Effector memory CD8-positive, alpha-beta T cell (primary cell): ENCODE data around the gene GPR26.

Experiments
- ATAC-seq: fragments of 150-1000 bp; cut with Tn5 transposase; replicated peaks from 2 replicates; pipeline ENCODE4 v1.10.0; 2021; ENCODE audit warnings: mild to moderate bottlenecking, moderate library complexity
- DNase-seq, 3 experiments: peaks; one replicate each; pipeline ENCODE4 v3.0.0; 2021
- H3K27ac Mint-ChIP-seq, 2 donors: one replicate each; pipeline ENCODE4 v1.8.0; 2022; ENCODE audit warnings: mild to moderate bottlenecking in 2 of 2, mixed read lengths in 2 of 2, moderate library complexity in 2 of 2
- H3K27me3 Mint-ChIP-seq, 2 donors: one replicate each; pipeline ENCODE4 v1.8.0; 2022; ENCODE audit warnings: mixed read lengths in 2 of 2
- H3K36me3 Mint-ChIP-seq: one replicate; pipeline ENCODE4 v1.8.0; 2022; ENCODE audit warnings: mild to moderate bottlenecking, moderate library complexity, mixed read lengths; ENCODE audit not compliant: insufficient read depth
- H3K4me1 Mint-ChIP-seq, 2 donors: one replicate each; pipeline ENCODE4 v1.8.0; 2022; ENCODE audit warnings: low read depth in 2 of 2, mixed read lengths in 2 of 2
- H3K4me3 Mint-ChIP-seq, 2 donors: one replicate each; pipeline ENCODE4 v1.8.0; 2022; ENCODE audit warnings: mild to moderate bottlenecking in 2 of 2, mixed read lengths in 2 of 2, moderate library complexity in 2 of 2
- H3K9me3 Mint-ChIP-seq, 2 donors: one replicate each; pipeline ENCODE4 v1.8.0; 2022; ENCODE audit warnings: mixed read lengths in 2 of 2

The GPR26 gene

DNA sequence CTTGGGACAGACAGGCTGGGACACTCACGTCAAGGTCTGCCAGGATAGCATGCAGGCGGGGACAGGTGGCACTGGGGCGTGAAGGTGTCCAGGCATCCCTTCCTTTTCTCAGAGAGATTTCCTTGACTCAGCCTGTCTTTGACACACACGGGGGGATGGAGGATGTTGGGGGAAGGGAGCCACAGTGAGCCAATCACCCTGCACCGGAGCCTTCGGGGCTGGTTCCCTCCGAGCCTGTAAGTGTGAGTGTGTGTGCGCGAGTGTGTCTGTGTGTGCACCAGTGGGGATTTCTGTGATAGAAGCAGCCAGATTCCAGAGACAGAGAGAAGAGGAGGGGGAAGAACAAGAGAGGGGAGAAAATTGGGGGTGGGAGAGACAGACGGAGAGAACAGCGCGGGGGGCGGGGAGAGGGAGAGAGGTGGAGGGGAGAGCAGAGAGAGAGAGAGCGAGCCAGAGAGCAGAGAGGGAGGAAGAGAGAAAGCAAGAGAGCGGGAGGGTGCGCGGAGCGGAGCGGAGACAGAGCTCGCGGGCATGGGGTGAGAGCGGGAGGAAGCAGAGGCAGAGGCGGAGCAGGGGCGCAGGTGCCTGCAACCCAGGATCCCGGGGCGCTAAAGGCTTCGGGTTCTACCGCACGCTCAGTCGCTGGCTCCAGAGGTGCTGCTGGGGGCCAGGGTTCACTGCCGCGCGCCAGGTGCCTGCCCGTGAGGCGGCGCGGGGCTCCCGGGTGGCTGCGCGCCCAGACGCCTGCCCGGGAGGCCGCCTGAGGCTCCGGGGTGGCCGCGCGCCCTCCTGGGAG lies 466 bp upstream of the GPR26 start:
- H3K9me3 Mint-ChIP-seq, result peaks cover 0 to 1% of the 10 kb centered on the region in 2 donors
- ATAC-seq, result no peak
- DNase-seq, result no peak
- peaks cover 24 to 53% of the 10 kb centered on the region in 2 donors for H3K27me3 Mint-ChIP-seq
- no peak overlapping the region for H3K27ac Mint-ChIP-seq
- no peaks in the 10 kb centered on the region for H3K36me3 Mint-ChIP-seq
- no peaks in the 10 kb centered on the region for H3K4me1 Mint-ChIP-seq
- no peak overlapping the region for H3K4me3 Mint-ChIP-seq

DNA sequence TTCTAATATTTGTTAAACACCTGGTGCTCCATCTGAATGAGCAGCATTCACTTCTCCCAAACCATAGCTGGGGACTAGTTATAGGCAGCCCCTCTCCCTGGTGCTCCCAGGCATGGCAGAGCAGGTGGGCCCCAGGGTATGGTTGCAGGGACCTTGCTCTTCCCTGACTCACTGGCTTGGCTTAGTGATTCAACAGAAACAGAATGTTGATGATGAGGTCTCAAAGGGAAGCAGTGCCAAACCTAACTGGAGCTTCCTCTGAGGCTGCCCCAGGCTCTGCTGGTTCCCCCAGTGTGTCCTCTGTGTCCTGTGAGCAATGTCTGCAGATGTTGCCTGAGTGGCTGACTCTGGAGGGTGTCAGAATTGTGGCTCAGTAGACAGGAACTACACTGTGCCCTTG lies 3.7 kb downstream of the GPR26 start:
- Mint-ChIP-seq H3K36me3 (no peaks in the 10 kb centered on the region), H3K4me1 (no peaks in the 10 kb centered on the region), H3K27me3 (peaks cover 24 to 66% of the 10 kb centered on the region in 2 donors), H3K27ac (no peak overlapping the region), H3K9me3 (no peaks in the 10 kb centered on the region), H3K4me3 (no peak overlapping the region)
- ATAC-seq (no peak), DNase-seq (no peak)

DNA sequence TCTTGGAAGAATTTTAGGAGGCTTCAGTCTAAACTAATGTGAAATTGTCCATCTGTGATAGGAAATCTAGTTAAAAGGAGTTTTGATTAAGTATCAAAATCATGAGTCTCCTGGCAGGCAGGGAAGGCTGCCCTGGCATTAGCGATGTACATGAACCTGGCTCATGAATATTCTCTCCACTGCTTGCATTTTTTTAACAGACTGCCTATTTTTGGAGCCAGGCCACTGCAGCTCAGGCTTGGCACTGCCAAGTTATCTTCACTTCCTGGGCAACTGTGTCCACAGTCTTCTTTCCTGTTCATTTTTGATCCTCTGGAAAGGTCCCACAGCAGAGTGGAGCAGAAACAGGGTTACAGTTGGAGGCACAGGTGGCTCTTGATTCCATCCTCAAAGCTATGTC lies 7.0 kb downstream of the GPR26 start:
- H3K27me3 Mint-ChIP-seq, result peaks cover 7 to 53% of the 10 kb centered on the region in 2 donors
- no peaks in the 10 kb centered on the region for H3K9me3 Mint-ChIP-seq

DNA sequence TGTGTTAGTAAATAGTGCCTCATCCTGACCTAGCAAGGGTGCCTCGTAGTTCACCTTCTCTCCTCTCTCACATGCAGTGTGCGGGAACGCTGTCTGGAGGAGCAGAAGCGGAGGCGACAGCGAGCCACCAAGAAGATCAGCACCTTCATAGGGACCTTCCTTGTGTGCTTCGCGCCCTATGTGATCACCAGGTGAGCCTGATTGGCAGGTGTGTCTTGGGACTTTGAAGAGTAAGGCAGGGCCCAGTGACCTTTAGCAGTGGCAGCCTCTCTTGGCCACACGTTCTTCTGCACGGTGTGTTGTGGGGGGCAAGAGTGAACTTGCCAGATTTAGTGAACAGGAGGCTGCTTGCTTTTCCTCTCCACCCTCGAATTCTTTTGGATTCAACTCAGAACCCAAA lies 8.6 kb downstream of the GPR26 start:
- ATAC-seq (no peak), DNase-seq (no peak)
- no peak overlapping the region for H3K27ac Mint-ChIP-seq
- H3K9me3 Mint-ChIP-seq, result no peaks in the 10 kb centered on the region
- H3K4me1 Mint-ChIP-seq, result no peaks in the 10 kb centered on the region
- H3K36me3 Mint-ChIP-seq, result no peaks in the 10 kb centered on the region
- H3K27me3 Mint-ChIP-seq, result peaks cover 7 to 39% of the 10 kb centered on the region in 2 donors
- no peak overlapping the region for H3K4me3 Mint-ChIP-seq

More for the DNA sequence above, 7.0 kb downstream of the GPR26 start:
- ATAC-seq, result no peak
- Mint-ChIP-seq H3K27ac (no peak overlapping the region), H3K4me3 (no peak overlapping the region), H3K36me3 (no peaks in the 10 kb centered on the region), H3K4me1 (no peaks in the 10 kb centered on the region)
- no peak for DNase-seq

DNA sequence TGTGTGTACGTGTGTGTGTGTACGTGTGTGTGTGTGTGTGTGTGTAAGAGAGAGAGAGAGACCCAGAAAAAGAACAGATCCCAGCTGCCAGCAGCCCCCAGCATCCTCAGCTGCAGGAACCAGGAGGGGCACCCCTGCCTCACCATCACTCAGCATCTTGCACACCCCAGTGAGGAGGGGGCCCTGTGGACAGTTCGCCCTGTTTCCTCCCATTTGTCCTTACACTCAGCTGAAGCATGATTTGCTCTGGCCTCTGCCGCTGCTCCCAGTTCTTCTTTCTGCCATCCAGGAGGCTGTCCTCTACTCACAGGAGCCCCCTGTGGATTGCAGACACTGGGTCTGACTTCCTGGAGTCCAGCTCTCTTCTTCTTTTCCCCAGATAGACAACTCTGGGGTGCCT lies 9.7 kb downstream of the GPR26 start:
- Mint-ChIP-seq H3K4me1 (no peaks in the 10 kb centered on the region), H3K4me3 (no peak overlapping the region), H3K27me3 (peaks cover 7 to 30% of the 10 kb centered on the region in 2 donors), H3K36me3 (no peaks in the 10 kb centered on the region), H3K9me3 (no peaks in the 10 kb centered on the region), H3K27ac (no peak overlapping the region)
- DNase-seq, result no peak
- no peak for ATAC-seq

- no peak overlapping the region for H3K4me3 Mint-ChIP-seq
- H3K36me3 Mint-ChIP-seq, result no peaks in the 10 kb centered on the region
- no peaks in the 10 kb centered on the region for H3K9me3 Mint-ChIP-seq
- DNase-seq (no peak), ATAC-seq (no peak)
- peaks cover 6 to 14% of the 10 kb centered on the region in 2 donors for H3K27me3 Mint-ChIP-seq
- H3K4me1 Mint-ChIP-seq, result no peaks in the 10 kb centered on the region
- H3K27ac Mint-ChIP-seq, result no peak overlapping the region
Observed at GRCh38 chr10:123677556-123677955, 11.4 kb downstream of the GPR26 start.

DNA sequence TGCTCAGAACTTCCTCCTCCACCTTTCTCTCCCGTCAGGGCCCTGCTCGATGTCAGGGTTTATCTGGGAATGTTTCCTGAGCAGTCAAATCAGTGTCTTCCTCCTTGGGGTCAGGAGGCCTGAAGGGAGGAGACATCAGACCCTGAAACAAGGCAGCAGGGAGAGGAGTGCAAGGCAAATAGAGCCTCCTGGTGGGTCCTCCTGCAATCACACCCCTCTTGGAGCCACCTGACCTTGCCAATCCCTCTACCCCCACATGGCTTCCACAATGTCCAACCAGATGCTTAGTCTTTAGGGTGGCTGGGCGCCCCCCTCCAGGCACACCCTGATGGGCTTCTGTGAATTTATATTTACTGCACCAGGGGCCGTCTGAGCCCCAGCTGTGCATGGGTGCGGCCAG lies 12.2 kb downstream of the GPR26 start:
- no peak overlapping the region for H3K27ac Mint-ChIP-seq
- H3K36me3 Mint-ChIP-seq, result no peaks in the 10 kb centered on the region
- no peaks in the 10 kb centered on the region for H3K9me3 Mint-ChIP-seq
- no peak for DNase-seq
- H3K27me3 Mint-ChIP-seq, result peaks cover 6 to 14% of the 10 kb centered on the region in 2 donors
- ATAC-seq, result no peak
- H3K4me3 Mint-ChIP-seq, result no peak overlapping the region
- H3K4me1 Mint-ChIP-seq, result no peaks in the 10 kb centered on the region

- DNase-seq (no peak), ATAC-seq (no peak)
- Mint-ChIP-seq H3K36me3 (no peaks in the 10 kb centered on the region), H3K4me3 (no peak overlapping the region), H3K27me3 (peaks cover 6 to 30% of the 10 kb centered on the region in 2 donors), H3K9me3 (no peaks in the 10 kb centered on the region), H3K4me1 (no peaks in the 10 kb centered on the region), H3K27ac (no peak overlapping the region)
Observed at GRCh38 chr10:123681285-123681684, 15.1 kb downstream of the GPR26 start.

GRCh38 chr10:123682477-123682876 lies 16.3 kb downstream of the GPR26 start:
- Mint-ChIP-seq H3K27ac (no peak overlapping the region), H3K4me3 (no peak overlapping the region), H3K36me3 (no peaks in the 10 kb centered on the region), H3K9me3 (no peaks in the 10 kb centered on the region), H3K27me3 (peaks cover 6 to 20% of the 10 kb centered on the region in 2 donors), H3K4me1 (no peaks in the 10 kb centered on the region)
- no peak for ATAC-seq
- no peak for DNase-seq

DNA sequence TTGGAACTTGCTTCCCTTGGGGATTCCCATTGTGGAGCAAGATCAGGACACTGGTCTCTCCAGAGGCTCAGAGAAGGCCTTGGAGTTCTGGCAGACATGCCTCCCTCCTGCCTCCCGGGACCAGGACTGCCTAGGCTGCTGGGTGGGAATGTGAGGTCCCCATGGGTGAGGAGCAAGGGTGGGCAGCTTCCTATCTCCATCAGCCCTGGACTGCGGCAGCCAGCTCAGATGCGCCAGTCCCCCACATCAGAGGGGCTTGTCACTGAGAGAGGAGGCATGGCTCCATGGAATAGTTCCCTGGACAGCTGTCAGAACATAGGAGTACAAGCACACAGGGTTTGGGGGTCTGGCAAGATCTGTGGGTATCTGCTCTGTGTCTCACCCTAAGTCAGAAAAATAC lies 17.3 kb downstream of the GPR26 start:
- no peaks in the 10 kb centered on the region for H3K36me3 Mint-ChIP-seq
- no peaks in the 10 kb centered on the region for H3K4me1 Mint-ChIP-seq
- H3K9me3 Mint-ChIP-seq, result no peaks in the 10 kb centered on the region
- peaks cover 6 to 20% of the 10 kb centered on the region in 2 donors for H3K27me3 Mint-ChIP-seq
- H3K27ac Mint-ChIP-seq, result no peak overlapping the region
- no peak overlapping the region for H3K4me3 Mint-ChIP-seq
- DNase-seq (no peak), ATAC-seq (no peak)

DNA sequence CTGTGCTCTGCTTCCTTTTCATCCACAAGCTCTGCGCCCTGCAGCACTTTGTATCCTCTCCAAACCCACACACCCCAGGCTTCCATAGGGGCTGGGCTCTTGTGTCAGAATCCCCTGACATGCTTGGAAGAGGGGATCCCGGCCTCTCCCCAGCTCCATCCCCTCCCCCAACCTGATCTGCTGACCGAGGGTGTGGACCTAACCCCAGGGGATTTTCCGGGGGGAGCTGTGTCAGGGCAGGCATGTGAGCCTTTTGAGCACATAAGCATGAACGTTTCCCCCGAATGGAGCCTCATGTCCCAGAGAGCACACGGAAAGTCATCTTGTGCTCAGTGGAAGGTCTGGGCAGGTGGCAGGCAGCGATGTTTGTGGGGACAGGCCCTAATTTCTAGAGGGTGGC lies 17.7 kb downstream of the GPR26 start:
- H3K4me3 Mint-ChIP-seq, result no peak overlapping the region
- no peaks in the 10 kb centered on the region for H3K4me1 Mint-ChIP-seq
- no peak overlapping the region for H3K27ac Mint-ChIP-seq
- H3K27me3 Mint-ChIP-seq, result peaks cover 6 to 20% of the 10 kb centered on the region in 2 donors
- no peaks in the 10 kb centered on the region for H3K36me3 Mint-ChIP-seq
- ATAC-seq (no peak), DNase-seq (no peak)
- no peaks in the 10 kb centered on the region for H3K9me3 Mint-ChIP-seq

- H3K4me3 Mint-ChIP-seq, result no peak overlapping the region
- H3K27ac Mint-ChIP-seq, result no peak overlapping the region
- peaks cover 6 to 20% of the 10 kb centered on the region in 2 donors for H3K27me3 Mint-ChIP-seq
Observed at GRCh38 chr10:123685260-123685659, 19.1 kb downstream of the GPR26 start.

GRCh38 chr10:123687758-123688157 lies 21.6 kb downstream of the GPR26 start:
- no peak for ATAC-seq
- Mint-ChIP-seq H3K9me3 (no peaks in the 10 kb centered on the region), H3K4me1 (no peaks in the 10 kb centered on the region), H3K36me3 (peaks cover 3% of the 10 kb centered on the region), H3K27me3 (peaks cover 0 to 30% of the 10 kb centered on the region in 2 donors), H3K4me3 (no peak overlapping the region), H3K27ac (no peak overlapping the region)
- no peak for DNase-seq

More at GRCh38 chr10:123685260-123685659, 19.1 kb downstream of the GPR26 start:
- Mint-ChIP-seq H3K4me1 (no peaks in the 10 kb centered on the region), H3K36me3 (no peaks in the 10 kb centered on the region), H3K9me3 (no peaks in the 10 kb centered on the region)
- DNase-seq (no peak), ATAC-seq (no peak)

GRCh38 chr10:123689880-123690279 lies 23.7 kb downstream of the GPR26 start:
- no peak overlapping the region for H3K27ac Mint-ChIP-seq
- H3K36me3 Mint-ChIP-seq, result peaks cover 3% of the 10 kb centered on the region
- H3K27me3 Mint-ChIP-seq, result peaks cover 7 to 28% of the 10 kb centered on the region in 2 donors
- no peak overlapping the region for H3K4me3 Mint-ChIP-seq
- H3K4me1 Mint-ChIP-seq, result no peaks in the 10 kb centered on the region
- ATAC-seq (no peak), DNase-seq (no peak)
- no peaks in the 10 kb centered on the region for H3K9me3 Mint-ChIP-seq
